Heart right ventricle (tissue), 16 donors: ENCODE measurements around the gene ACAA2. TPM values are rescaled to one million over a fixed set of nuclear protein-coding genes. Genes with fewer than 3 reads are reported as not detected.
A peak's percentile ranks its signal among the peaks of the same experiment; 100 is the strongest.

ENCODE experiments used
- ATAC-seq, 8 donors: fragments of 200-7000 bp; cut with Tn5 transposase; one replicate each; pipeline ENCODE4 v1.9.1; 2020; ENCODE audit warnings: mild to moderate bottlenecking in 8 of 8, moderate library complexity in 8 of 8, moderate number of reproducible peaks in 1 of 8
- DNase-seq, 2 donors: peaks; one replicate each; pipeline ENCODE4 v3.0.0-alpha.2; 2020
- H3K27ac ChIP-seq, 10 donors: fragments of 200-600 bp; sonication (generic) in 2 of 10; one replicate each; pipeline versions ENCODE4 v1.5.0 to v1.8.0; 2020 to 2022; ENCODE audit warnings: mild to moderate bottlenecking in 3 of 10
- H3K27me3 ChIP-seq, 7 donors: fragments of 200-600 bp; one replicate each; pipeline ENCODE4 v1.8.0; 2021 to 2022; ENCODE audit warnings: mild to moderate bottlenecking in 2 of 7
- H3K36me3 ChIP-seq, 9 donors: fragments of 200-600 bp; sonication (generic) in 1 of 9; one replicate each; pipeline versions ENCODE4 v1.5.0 to v1.8.0; 2020 to 2022; ENCODE audit warnings: mild to moderate bottlenecking in 2 of 9
- H3K4me1 ChIP-seq, 9 donors: fragments of 200-600 bp; sonication (generic) in 1 of 9; one replicate each; pipeline versions ENCODE4 v1.5.0 to v1.8.0; 2020 to 2022; ENCODE audit warnings: mild to moderate bottlenecking in 4 of 9
- H3K4me3 ChIP-seq, 10 donors: fragments of 200-600 bp; sonication (generic) in 2 of 10; one replicate each; pipeline versions ENCODE4 v1.5.0 to v1.8.0; 2020 to 2022; ENCODE audit warnings: mild to moderate bottlenecking in 7 of 10, moderate library complexity in 2 of 10
- H3K9me3 ChIP-seq, 11 donors: fragments of 200-600 bp in 10 of 11; sonication (generic) in 2 of 11; one replicate each; pipeline versions ENCODE4 v1.5.0 to v1.8.0; 2013 to 2022; ENCODE audit warnings: mild to moderate bottlenecking in 2 of 11, control low read depth in 1 of 11, moderate library complexity in 1 of 11
- CTCF ChIP-seq, 9 donors: fragments of 200-600 bp; sonication (generic) in 2 of 9; IDR thresholded peaks; one replicate each; pipeline versions ENCODE4 v1.5.0 to v1.8.0; 2021 to 2022; ENCODE audit warnings: antibody characterized with exemption in 9 of 9, mild to moderate bottlenecking in 5 of 9, moderate library complexity in 1 of 9
- WGBS, 2 donors: extraction: QIAGEN DNeasy Blood & Tissue Kit; methylation state at CpG; one replicate each; pipeline ENCODE4 v1.1.7; 2013; ENCODE audit warnings: inconsistent platforms in 1 of 2; 5-methylcytosine and 5-hydroxymethylcytosine counted together
- intact Hi-C, 10 donors: fragments of 100-400 bp; cut with DNase I; formaldehyde crosslinking; loops; one replicate each; pipeline versions ENCODE4 v1.11.1 to v1.14.2; 2022
- polyA plus RNA-seq, 2 donors: library from polyadenylated mRNA; stranded (reverse); fragments of 200-250 nt; gene quantifications; one replicate each; pipeline ENCODE4 v1.2.3, GENCODE V29; 2013
- total RNA-seq, 10 donors: library from RNA; stranded (reverse); fragmentation: NEBNext Ultra II Directional in 3 of 10; extraction: Animal tissue kit (Norgen Biotek cat#: 25700) in 3 of 10; gene quantifications; one replicate each; pipeline versions ENCODE4 v1.2.1 to v1.2.4, GENCODE V29; 2021 to 2023
- donor health status: Arrhythmogenic right ventricular cardiomyopathy.
- donor health status: ischemic (EF 13 %, LVEDD 7.1; RV severe dilation, severe dysfunction).
- donor health status: healthy with polysubstance abuse.
- donor health status: DM: no; HTN: yes; CAD: no.
- donor health status: DM: no; HTN: no; CAD: no.
- donor health status: ischemic (EF 25% LVEDD 6.9; RV normal size, moderate dysfunction).
- donor health status: ischemic (EF 25% LVEDD 5.7; RV mildly dilated, moderate dysfunction).
- donor health status: healthy.
- donor health status: DM: yes; HTN: yes; CAD: no.
- donor health status: Ischemic cardiomyopathy.
- donor health status: ischemic (EF 35%, LVEDD 5.7; RV mildly dilated, moderate dysfunction).
- donor health status: nonischemic (EF 11% LVEDD 7.7; RV severe dilation, severe dysfunction).
- donor health status: DM: yes; HTN: yes; CAD: no.
- donor health status: PGD.
- donor health status: ischemic (EF 29% LVEDD 5.4; RV normal size, mild dysfunction).
- donor health status: nonischemic (EF 23%, LVEDD 6.1; RV moderate dilation, normal function).

Gene ACAA2
- total and polyA plus RNA-seq, 12 donors = 46.7 to 377 (median 247) TPM

- Histone ChIP-seq H3K4me3 (no peak overlapping the region), H3K27me3 (no peaks in the 10 kb centered on the region), H3K27ac (no peak overlapping the region), H3K4me1 (peaks cover 0 to 4% (median 0%) of the 10 kb centered on the region in 9 donors), H3K9me3 (peaks cover 0 to 35% (median 4%) of the 10 kb centered on the region in 11 donors), H3K36me3 (no peaks in the 10 kb centered on the region)
- ATAC-seq (no peak), DNase-seq (no peak)
- TF ChIP-seq CTCF (IDR thresholded peaks at IDR 0.05) = no peak
- intact Hi-C loops = no loop called here
- 89 to 90% methylated on average over 2 of the region's 2 CpGs for WGBS, 2 donors
Observed at GRCh38 chr18:49832221-49832647, 18.9 kb upstream of the ACAA2 start.

DNA sequence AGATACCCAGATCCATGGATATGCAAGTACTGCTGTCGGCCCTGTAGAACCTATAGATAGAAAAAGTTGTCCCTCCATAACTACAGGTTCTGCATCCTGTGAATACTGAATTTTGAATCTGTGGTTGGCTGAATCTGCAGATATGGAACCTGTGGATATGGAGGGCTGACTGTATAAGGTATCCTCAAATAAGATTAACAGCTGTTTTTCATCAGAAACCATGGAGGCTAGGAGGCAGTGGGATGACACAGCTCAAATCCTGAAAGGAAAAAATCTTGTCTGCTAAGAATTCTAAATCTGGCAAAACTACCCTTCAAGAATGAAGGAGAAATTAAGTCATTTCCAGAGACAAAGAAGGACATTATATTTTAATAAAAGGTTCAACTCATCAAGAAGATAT is 14.7 kb upstream of the ACAA2 start:
- ATAC-seq = no peak
- 96 to 97% methylated on average over 1 of the region's 1 CpG for WGBS, 2 donors
- no peak for DNase-seq
- intact Hi-C loops = no loop called here
- Histone ChIP-seq H3K27ac (no peak overlapping the region), H3K4me3 (no peak overlapping the region), H3K9me3 (peaks cover 0 to 40% (median 4%) of the 10 kb centered on the region in 11 donors), H3K36me3 (no peaks in the 10 kb centered on the region), H3K4me1 (peaks cover 0 to 1% (median 0%) of the 10 kb centered on the region in 9 donors), H3K27me3 (no peaks in the 10 kb centered on the region)
- no peak for TF ChIP-seq CTCF (IDR thresholded peaks at IDR 0.05)

GRCh38 chr18:49819823-49820671 is 6.7 kb upstream of the ACAA2 start:
- no peak for TF ChIP-seq CTCF (IDR thresholded peaks at IDR 0.05)
- Histone ChIP-seq H3K9me3 (no peaks in the 10 kb centered on the region), H3K27ac (peak overlapping the region in 1 of 10 donors; percentile 52), H3K27me3 (no peaks in the 10 kb centered on the region), H3K36me3 (peaks cover 0 to 7% (median 0%) of the 10 kb centered on the region in 9 donors), H3K4me3 (no peak overlapping the region), H3K4me1 (peaks cover 0 to 6% (median 0%) of the 10 kb centered on the region in 9 donors)
- no peak for DNase-seq
- WGBS, 2 donors = 75 to 89% methylated on average over 5 of the region's 5 CpGs
- ATAC-seq = peak in 2 of 8 donors; percentile 24 to 25
- intact Hi-C loops = no loop called here

GRCh38 chr18:49819071-49819662 is 5.8 kb upstream of the ACAA2 start:
- ATAC-seq (no peak), DNase-seq (no peak)
- peak overlapping the region in 1 of 10 donors; percentile 52 for H3K27ac ChIP-seq
- TF ChIP-seq CTCF (IDR thresholded peaks at IDR 0.05) = no peak
- H3K36me3 ChIP-seq = peaks cover 0 to 7% (median 0%) of the 10 kb centered on the region in 9 donors
- no peaks in the 10 kb centered on the region for H3K27me3 ChIP-seq
- no peak overlapping the region for H3K4me3 ChIP-seq
- H3K4me1 ChIP-seq = peaks cover 0 to 12% (median 3%) of the 10 kb centered on the region in 9 donors
- intact Hi-C loops = no loop called here
- no peaks in the 10 kb centered on the region for H3K9me3 ChIP-seq
- 87 to 88% methylated on average over 5 of the region's 5 CpGs for WGBS, 2 donors
